Kidney (tissue), 14 donors: ENCODE results near the gene DCTN5. TPM values are rescaled to one million over a fixed set of nuclear protein-coding genes. Genes with fewer than 3 reads are reported as not detected.
"Not testable (repeated sequence)": the region's sequence is repeated elsewhere in the genome, so short reads cannot be mapped to it uniquely, and the experiment has no call there.

ENCODE experiments used
- DNase-seq, 5 donors: peaks; one replicate each; pipeline ENCODE4 v3.0.0-alpha.2; 2013 to 2020
- FAIRE-seq: peaks from 2 replicates; lab custom pipeline; 2012; peaks lifted over from hg19 to GRCh38; lab: Jason Lieb, UNC
- H3K27ac ChIP-seq, 2 donors: one replicate each; pipeline ENCODE4 v1.7.0; 2013; ENCODE audit warnings: low read depth in 2 of 2, low read length in 2 of 2, inconsistent platforms in 1 of 2
- H3K27me3 ChIP-seq: one replicate; pipeline ENCODE4 v1.7.1; 2013; ENCODE audit warnings: low read length, inconsistent platforms; ENCODE audit not compliant: control insufficient read depth, insufficient read depth
- H3K36me3 ChIP-seq, 3 donors: one replicate each; pipeline versions ENCODE4 v1.7.0 to v1.7.1; 2013; ENCODE audit warnings: low read length in 3 of 3, control low read depth in 1 of 3, inconsistent platforms in 1 of 3; ENCODE audit not compliant: insufficient read depth in 3 of 3, control insufficient read depth in 2 of 3
- H3K4me1 ChIP-seq, 3 donors: one replicate each; pipeline versions ENCODE4 v1.7.0 to v1.7.1; 2013; ENCODE audit warnings: low read length in 3 of 3, inconsistent platforms in 1 of 3, low read depth in 1 of 3; ENCODE audit not compliant: control insufficient read depth in 2 of 3, insufficient read depth in 2 of 3
- H3K4me3 ChIP-seq, 3 donors: one replicate each; pipeline versions ENCODE4 v1.7.0 to v1.8.1; 2013; ENCODE audit warnings: low read length in 3 of 3, control low read depth in 1 of 3, inconsistent platforms in 1 of 3
- H3K9ac ChIP-seq, 3 donors: one replicate each; pipeline versions ENCODE4 v1.7.0 to v1.7.1; 2013; ENCODE audit warnings: low read length in 3 of 3, control low read depth in 1 of 3, inconsistent platforms in 1 of 3
- H3K9me3 ChIP-seq, 3 donors: one replicate each; pipeline versions ENCODE4 v1.7.0 to v1.7.1; 2013; ENCODE audit warnings: low read length in 3 of 3, control low read depth in 1 of 3, inconsistent platforms in 1 of 3; ENCODE audit not compliant: control insufficient read depth in 2 of 3, insufficient read depth in 1 of 3
- CTCF ChIP-seq: IDR thresholded peaks from 3 replicates; pipeline ENCODE4 v1.5.1; 2012; ENCODE audit warnings: mild to moderate bottlenecking, moderate library complexity, borderline replicate concordance; ENCODE audit not compliant: insufficient read depth; ENCODE audit errors: extremely low read depth
- intact Hi-C: fragments of 100-400 bp; cut with DNase I; formaldehyde crosslinking; loops from one replicate; pipeline ENCODE4 v1.11.1; 2022
- polyA plus RNA-seq: library from polyadenylated mRNA; stranded (reverse); fragments of 350-450 nt; fragmentation: Illumina TruSeq; extraction: RNeasy Lipid Tissue Mini Kit (QIAGEN cat#74804); gene quantifications from one replicate; pipeline ENCODE4 v1.2.3, GENCODE V29; 2014; ENCODE audit warnings: low read depth, low replicate concordance; ENCODE audit not compliant: insufficient read depth
- total RNA-seq: library from RNA; stranded (reverse); fragmentation: NEBNext Ultra II Directional; extraction: Animal tissue kit (Norgen Biotek cat#: 25700); gene quantifications from one replicate; pipeline ENCODE4 v1.2.1, GENCODE V29; 2021
- donor health status: control.
- donor health status: control.
- donor health status: control.
- donor health status: control.
- donor health status: control.
- donor health status: DM: yes; HTN: yes; CAD: no.
- donor health status: Normal renal cell carcinoma (clear cell type).

DCTN5 gene
- total and polyA plus RNA-seq, 2 donors from 2014 or later = 36.5 to 60.5 TPM

- H3K9me3 ChIP-seq = no peaks in the 10 kb centered on the region
- H3K4me1 ChIP-seq = no peaks in the 10 kb centered on the region
- no peak overlapping the region for H3K9ac ChIP-seq
- FAIRE-seq = no peak
- H3K4me3 ChIP-seq = no peak overlapping the region
- intact Hi-C loops = no loop called here
- no peak for TF ChIP-seq CTCF
- no peak overlapping the region for H3K27ac ChIP-seq
- peaks cover 3 to 12% (median 4%) of the 10 kb centered on the region in 3 donors for H3K36me3 ChIP-seq
- no peak for DNase-seq
- H3K27me3 ChIP-seq = no peaks in the 10 kb centered on the region
Observed at GRCh38 chr16:23611936-23612335, 29.3 kb upstream of the DCTN5 start.

GRCh38 chr16:23615805-23616204 is 25.5 kb upstream of the DCTN5 start:
- H3K9ac ChIP-seq = no peak overlapping the region
- H3K36me3 ChIP-seq = peaks cover 0 to 12% (median 11%) of the 10 kb centered on the region in 3 donors
- H3K4me1 ChIP-seq = no peaks in the 10 kb centered on the region
- no peak overlapping the region for H3K27ac ChIP-seq
- no peak for TF ChIP-seq CTCF
- intact Hi-C loops = no loop called here
- H3K27me3 ChIP-seq = no peaks in the 10 kb centered on the region
- FAIRE-seq (no peak), DNase-seq (no peak)
- no peaks in the 10 kb centered on the region for H3K9me3 ChIP-seq
- no peak overlapping the region for H3K4me3 ChIP-seq

- DNase-seq (no peak), FAIRE-seq (no peak)
- H3K9ac ChIP-seq = no peak overlapping the region
- no peak overlapping the region for H3K27ac ChIP-seq
- intact Hi-C loops = loop anchor here (10.0 kb wide), 1 partner anchor 59 kb away; no protein-coding TSS in a partner anchor
- H3K27me3 ChIP-seq = no peaks in the 10 kb centered on the region
- peaks cover 3 to 32% (median 24%) of the 10 kb centered on the region in 3 donors for H3K36me3 ChIP-seq
- TF ChIP-seq CTCF = no peak
- no peaks in the 10 kb centered on the region for H3K4me1 ChIP-seq
- no peak overlapping the region for H3K4me3 ChIP-seq
- H3K9me3 ChIP-seq = no peaks in the 10 kb centered on the region
Observed at GRCh38 chr16:23624092-23624491, 17.2 kb upstream of the DCTN5 start.

- no peak for FAIRE-seq
- Histone ChIP-seq H3K9ac (no peak overlapping the region), H3K4me1 (no peaks in the 10 kb centered on the region), H3K4me3 (no peak overlapping the region), H3K36me3 (peaks cover 6 to 21% (median 17%) of the 10 kb centered on the region in 3 donors), H3K9me3 (no peaks in the 10 kb centered on the region), H3K27ac (no peak overlapping the region), H3K27me3 (no peaks in the 10 kb centered on the region)
- DNase-seq = no peak
- intact Hi-C loops = loop anchor here (10.0 kb wide), 1 partner anchor 65 kb away; no protein-coding TSS in a partner anchor
- TF ChIP-seq CTCF = no peak
Observed at GRCh38 chr16:23629516-23629915, 11.8 kb upstream of the DCTN5 start.

- H3K9me3 ChIP-seq, FAIRE-seq, H3K27ac ChIP-seq, H3K27me3 ChIP-seq, H3K4me1 ChIP-seq, H3K9ac ChIP-seq, DNase-seq, intact Hi-C loops, H3K4me3 ChIP-seq: not testable (repeated sequence)
- peaks cover 4 to 19% (median 17%) of the 10 kb centered on the region in 3 donors for H3K36me3 ChIP-seq
Observed at GRCh38 chr16:23631874-23632273, 9.4 kb upstream of the DCTN5 start.
